ENCODE measurements around the gene MUC6. TPM values are rescaled to one million over a fixed set of nuclear protein-coding genes. Genes with fewer than 3 reads are reported as not detected.

MUC6 gene
- total RNA-seq, 1 donor from 2014 or later, result not detected

- no peak overlapping the region for H3K4me3 ChIP-seq (ENCODE audit: low read depth, low read length)
- TF ChIP-seq CTCF (IDR thresholded peaks at IDR 0.05; ENCODE audit: insufficient read depth, low read length, severe bottlenecking), result no peak
- FAIRE-seq (no peak), DNase-seq (ENCODE audit: low read depth) (no peak)
- no peaks in the 10 kb centered on the region for H3K27me3 ChIP-seq (ENCODE audit: control insufficient read depth, insufficient read depth, low read length)
- H3K36me3 ChIP-seq (ENCODE audit: control insufficient read depth, insufficient read depth, low read length), result peaks cover 15% of the 10 kb centered on the region
Observed at GRCh38 chr11:1012740-1013630, 23.5 kb downstream of the MUC6 start.

GRCh38 chr11:1012291-1012690, 24.2 kb downstream of the MUC6 start:
- Histone ChIP-seq H3K4me3 (ENCODE audit: low read depth, low read length) (no peak overlapping the region), H3K36me3 (ENCODE audit: control insufficient read depth, insufficient read depth, low read length) (peaks cover 17% of the 10 kb centered on the region)
- FAIRE-seq, result no peak

GRCh38 chr11:1011320-1011698, 25.2 kb downstream of the MUC6 start:
- FAIRE-seq (no peak), DNase-seq (ENCODE audit: low read depth) (no peak)
- TF ChIP-seq CTCF (IDR thresholded peaks at IDR 0.05; ENCODE audit: insufficient read depth, low read length, severe bottlenecking), result no peak
- Histone ChIP-seq H3K4me3 (ENCODE audit: low read depth, low read length) (no peak overlapping the region), H3K27me3 (ENCODE audit: control insufficient read depth, insufficient read depth, low read length) (no peaks in the 10 kb centered on the region), H3K36me3 (ENCODE audit: control insufficient read depth, insufficient read depth, low read length) (peaks cover 18% of the 10 kb centered on the region)

More at GRCh38 chr11:1012291-1012690, 24.2 kb downstream of the MUC6 start:
- no peak for DNase-seq (ENCODE audit: low read depth)
- no peak for TF ChIP-seq CTCF (IDR thresholded peaks at IDR 0.05; ENCODE audit: insufficient read depth, low read length, severe bottlenecking)
- no peaks in the 10 kb centered on the region for H3K27me3 ChIP-seq (ENCODE audit: control insufficient read depth, insufficient read depth, low read length)

GRCh38 chr11:1010551-1011319, 25.8 kb downstream of the MUC6 start:
- no peak for FAIRE-seq
- TF ChIP-seq CTCF (IDR thresholded peaks at IDR 0.05; ENCODE audit: insufficient read depth, low read length, severe bottlenecking), result no peak
- H3K4me3 ChIP-seq (ENCODE audit: low read depth, low read length), result no peak overlapping the region
- DNase-seq (ENCODE audit: low read depth), result no peak
- peaks cover 18% of the 10 kb centered on the region for H3K36me3 ChIP-seq (ENCODE audit: control insufficient read depth, insufficient read depth, low read length)
- H3K27me3 ChIP-seq (ENCODE audit: control insufficient read depth, insufficient read depth, low read length), result no peaks in the 10 kb centered on the region

- peak; percentile 58 for FAIRE-seq
- no peaks in the 10 kb centered on the region for H3K27me3 ChIP-seq (ENCODE audit: control insufficient read depth, insufficient read depth, low read length)
- no peak overlapping the region for H3K4me3 ChIP-seq (ENCODE audit: low read depth, low read length)
- peaks cover 18% of the 10 kb centered on the region for H3K36me3 ChIP-seq (ENCODE audit: control insufficient read depth, insufficient read depth, low read length)
- no peak for DNase-seq (ENCODE audit: low read depth)
- no peak for TF ChIP-seq CTCF (IDR thresholded peaks at IDR 0.05; ENCODE audit: insufficient read depth, low read length, severe bottlenecking)
Observed at GRCh38 chr11:1009991-1010390, 26.5 kb downstream of the MUC6 start.

Measured in bronchial epithelial cell (primary cell).